Testis (tissue), 2 donors: ENCODE measurements around the gene TXNRD2.

Source experiments
- POLR2A ChIP-seq: fragments of 450-650 bp; IDR thresholded peaks from one replicate; pipeline ENCODE4 v1.6.1; 2017; ENCODE audit warnings: antibody characterized with exemption, mild to moderate bottlenecking, moderate library complexity
- TF ChIP-seq, protein P1 (sequence below), 3 experiments: fragments of 450-650 bp in 2 of 3; fragments of 200-600 bp in 1 of 3; sonication (generic) in 1 of 3; IDR thresholded peaks; one replicate each; pipeline ENCODE4 v1.5.1; 2016 to 2019; ENCODE audit warnings: antibody characterized with exemption in 3 of 3, mild to moderate bottlenecking in 2 of 3, moderate library complexity in 1 of 3

DNA sequence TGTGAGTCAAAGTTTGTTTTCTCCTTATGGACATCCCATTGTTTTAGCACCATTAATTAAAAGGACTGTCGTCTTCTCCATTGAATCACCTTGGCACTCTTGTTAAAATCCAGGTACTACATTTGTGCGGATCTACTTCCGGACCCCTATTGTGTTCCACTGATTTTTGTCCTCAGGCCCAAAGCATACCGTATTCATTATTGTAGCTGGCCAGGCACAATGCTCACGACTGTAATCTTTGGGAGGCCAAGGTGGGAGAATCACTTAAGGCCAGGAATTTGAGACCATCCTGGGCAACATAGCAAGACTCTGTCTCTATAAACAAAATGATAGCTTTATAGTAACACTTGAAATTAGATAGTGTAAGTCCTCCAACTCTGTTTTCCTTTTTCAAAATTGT is 78.0 kb downstream of the TXNRD2 start:
- TF ChIP-seq, protein P1, sequence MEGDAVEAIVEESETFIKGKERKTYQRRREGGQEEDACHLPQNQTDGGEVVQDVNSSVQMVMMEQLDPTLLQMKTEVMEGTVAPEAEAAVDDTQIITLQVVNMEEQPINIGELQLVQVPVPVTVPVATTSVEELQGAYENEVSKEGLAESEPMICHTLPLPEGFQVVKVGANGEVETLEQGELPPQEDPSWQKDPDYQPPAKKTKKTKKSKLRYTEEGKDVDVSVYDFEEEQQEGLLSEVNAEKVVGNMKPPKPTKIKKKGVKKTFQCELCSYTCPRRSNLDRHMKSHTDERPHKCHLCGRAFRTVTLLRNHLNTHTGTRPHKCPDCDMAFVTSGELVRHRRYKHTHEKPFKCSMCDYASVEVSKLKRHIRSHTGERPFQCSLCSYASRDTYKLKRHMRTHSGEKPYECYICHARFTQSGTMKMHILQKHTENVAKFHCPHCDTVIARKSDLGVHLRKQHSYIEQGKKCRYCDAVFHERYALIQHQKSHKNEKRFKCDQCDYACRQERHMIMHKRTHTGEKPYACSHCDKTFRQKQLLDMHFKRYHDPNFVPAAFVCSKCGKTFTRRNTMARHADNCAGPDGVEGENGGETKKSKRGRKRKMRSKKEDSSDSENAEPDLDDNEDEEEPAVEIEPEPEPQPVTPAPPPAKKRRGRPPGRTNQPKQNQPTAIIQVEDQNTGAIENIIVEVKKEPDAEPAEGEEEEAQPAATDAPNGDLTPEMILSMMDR (IDR thresholded peaks at IDR 0.05) = no peak
- no peak for TF ChIP-seq POLR2A
